ENCODE results near the gene CLPX.
A peak's percentile ranks its signal among the peaks of the same experiment; 100 is the strongest.
"Not testable (repeated sequence)": the region's sequence is repeated elsewhere in the genome, so short reads cannot be mapped to it uniquely, and the experiment has no call there.

The CLPX gene

DNA sequence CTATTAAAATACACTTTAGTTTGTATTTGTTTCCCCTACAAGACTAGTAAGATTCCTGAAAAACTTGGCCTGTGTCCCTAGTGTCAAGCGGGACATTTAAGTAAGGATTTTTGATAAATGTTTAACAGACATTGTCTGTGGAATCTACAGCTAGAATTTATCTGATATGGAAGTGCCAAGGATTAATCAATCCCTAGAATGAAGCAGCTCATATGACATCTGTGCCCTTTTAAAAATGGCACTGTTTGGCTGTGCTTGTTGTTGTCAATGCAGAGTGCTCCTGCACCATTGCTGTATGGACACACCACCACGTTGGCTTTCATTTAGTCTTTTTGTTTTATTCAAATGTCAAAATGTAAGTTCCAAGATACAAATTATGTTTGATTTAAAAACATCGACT lies 37.2 kb downstream of the CLPX start:
- TF ChIP-seq SPI1 (IDR thresholded peaks at IDR 0.05; ENCODE audit: low read depth, low read length) (no peak), TAF1 (IDR thresholded peaks at IDR 0.05; ENCODE audit: low read depth, low read length) (no peak), POLR2AphosphoS5 (IDR thresholded peaks at IDR 0.05; ENCODE audit: low read depth, low read length) (no peak), PAX5 (IDR thresholded peaks at IDR 0.05; ENCODE audit: insufficient read depth, low read length, severe bottlenecking) (no peak), POU2F2 (IDR thresholded peaks at IDR 0.05; ENCODE audit: low read depth, low read length) (no peak), POLR2A (IDR thresholded peaks at IDR 0.05; ENCODE audit: low read depth, low read length) (no peak)
- no peak for FAIRE-seq

DNA sequence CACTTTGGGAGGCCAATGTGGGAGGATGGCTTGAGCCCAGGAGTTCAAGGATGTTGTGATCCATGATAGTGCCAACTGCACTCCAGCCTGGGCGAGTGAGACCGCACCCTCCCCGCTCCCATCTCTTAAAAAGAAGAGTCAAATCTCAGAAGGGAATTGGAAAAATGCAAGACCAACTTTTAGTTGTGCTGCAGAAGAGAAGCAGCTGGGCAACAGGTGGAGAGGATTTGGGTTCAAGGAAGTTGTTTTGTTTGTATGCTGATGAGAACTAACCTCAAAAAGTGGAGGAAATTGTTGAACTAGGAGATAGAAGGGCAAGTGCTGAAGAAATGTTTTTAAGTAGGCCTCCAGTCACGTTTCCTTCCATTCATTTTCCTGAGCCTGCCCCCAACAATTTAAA lies 38.7 kb downstream of the CLPX start:
- FAIRE-seq (no peak), DNase-seq (ENCODE audit: insufficient read length, low spot score) (no peak)
- TF ChIP-seq TAF1 (IDR thresholded peaks at IDR 0.05; ENCODE audit: low read depth, low read length), result no peak
- no peak for TF ChIP-seq PAX5 (IDR thresholded peaks at IDR 0.05; ENCODE audit: insufficient read depth, low read length, severe bottlenecking)
- TF ChIP-seq POLR2A (IDR thresholded peaks at IDR 0.05; ENCODE audit: low read depth, low read length), result no peak
- no peak for TF ChIP-seq POU2F2 (IDR thresholded peaks at IDR 0.05; ENCODE audit: low read depth, low read length)
- TF ChIP-seq SPI1 (IDR thresholded peaks at IDR 0.05; ENCODE audit: low read depth, low read length), result no peak
- no peak for TF ChIP-seq POLR2AphosphoS5 (IDR thresholded peaks at IDR 0.05; ENCODE audit: low read depth, low read length)

More for the DNA sequence above, 37.2 kb downstream of the CLPX start:
- no peak for DNase-seq (ENCODE audit: insufficient read length, low spot score)

DNA sequence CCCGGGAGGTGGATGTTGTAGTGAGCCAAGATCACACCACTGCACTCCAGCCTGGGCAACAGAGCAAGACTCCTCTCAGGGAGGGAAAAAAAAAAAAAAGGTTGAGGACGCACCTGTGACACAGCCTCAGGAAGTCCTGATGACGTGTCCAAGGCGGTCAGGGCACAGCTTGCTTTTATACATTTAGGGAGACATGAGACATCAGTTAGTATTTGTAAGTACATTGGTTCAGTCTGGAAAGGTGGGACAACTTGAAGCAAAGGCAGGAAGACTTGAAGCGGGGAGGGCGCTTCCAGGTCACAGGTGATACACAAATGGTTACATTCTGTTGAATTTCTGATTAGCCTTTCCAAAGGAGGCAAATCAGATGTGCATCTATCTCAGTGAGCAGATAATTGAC lies 46.5 kb downstream of the CLPX start:
- not testable (repeated sequence) for FAIRE-seq; DNase-seq (ENCODE audit: insufficient read length, low spot score)

DNA sequence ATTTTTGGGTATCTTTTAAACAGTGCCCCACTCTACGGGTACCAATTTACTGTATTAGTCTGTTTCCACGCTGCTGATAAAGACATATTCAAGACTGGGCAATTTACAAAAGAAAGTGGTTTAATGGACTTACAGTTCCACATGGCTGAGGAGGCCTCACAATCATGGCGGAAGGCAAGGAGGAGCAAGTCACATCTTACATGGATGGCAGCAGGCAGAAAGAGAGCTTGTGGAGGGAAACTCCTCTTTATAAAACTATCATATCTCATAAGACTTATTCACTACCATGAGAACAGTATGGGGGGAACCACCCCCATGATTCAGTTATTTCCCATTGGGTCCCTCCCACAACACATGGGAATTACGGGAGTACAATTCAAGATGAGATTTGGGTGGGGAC lies 47.2 kb downstream of the CLPX start:
- FAIRE-seq, result not testable (repeated sequence)

DNA sequence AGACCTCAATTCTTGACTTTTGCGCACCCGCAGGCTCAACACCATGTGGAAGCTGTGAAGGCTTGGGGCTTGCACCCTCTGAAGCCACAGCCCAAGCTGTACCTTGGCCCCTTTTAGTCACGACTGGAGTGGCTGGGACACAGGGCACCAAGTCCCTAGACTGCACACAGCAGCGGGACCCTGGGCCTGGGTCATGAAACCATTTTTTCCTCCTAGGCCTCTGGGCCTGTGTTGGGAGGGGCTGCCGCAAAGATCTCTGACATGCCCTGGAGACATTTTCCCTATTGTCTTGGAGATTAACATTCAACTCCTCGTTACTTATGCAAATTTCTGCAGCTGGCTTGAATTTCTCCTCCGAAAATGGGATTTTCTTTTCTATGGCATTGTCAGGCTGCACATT lies 48.1 kb downstream of the CLPX start:
- FAIRE-seq; DNase-seq (ENCODE audit: insufficient read length, low spot score): not testable (repeated sequence)

More for the DNA sequence above, 47.2 kb downstream of the CLPX start:
- DNase-seq (ENCODE audit: insufficient read length, low spot score), result not testable (repeated sequence)

DNA sequence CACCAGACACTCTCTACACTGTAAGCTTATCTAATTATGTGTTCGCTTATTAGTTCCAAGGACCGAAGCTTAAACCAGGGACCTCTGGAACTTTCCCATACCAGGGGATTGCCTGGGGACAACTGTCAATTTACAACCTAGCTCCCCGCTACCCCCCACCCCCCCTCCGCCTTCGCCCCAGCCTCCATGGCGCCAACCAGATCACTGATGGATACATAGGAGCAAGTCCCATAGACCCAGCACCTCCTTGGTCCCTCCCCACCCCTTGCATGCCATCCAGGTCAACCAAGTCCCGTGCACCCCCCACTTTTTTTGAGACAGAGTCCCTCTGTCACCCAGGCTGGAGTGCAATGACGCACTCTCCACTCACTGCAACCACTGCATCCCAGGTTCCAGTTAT lies 50.6 kb downstream of the CLPX start:
- DNase-seq (ENCODE audit: insufficient read length, low spot score), result no peak
- TF ChIP-seq SPI1 (IDR thresholded peaks at IDR 0.05; ENCODE audit: low read depth, low read length) (no peak), POU2F2 (IDR thresholded peaks at IDR 0.05; ENCODE audit: low read depth, low read length) (no peak), POLR2A (IDR thresholded peaks at IDR 0.05; ENCODE audit: low read depth, low read length) (no peak)
- FAIRE-seq, result no peak

DNA sequence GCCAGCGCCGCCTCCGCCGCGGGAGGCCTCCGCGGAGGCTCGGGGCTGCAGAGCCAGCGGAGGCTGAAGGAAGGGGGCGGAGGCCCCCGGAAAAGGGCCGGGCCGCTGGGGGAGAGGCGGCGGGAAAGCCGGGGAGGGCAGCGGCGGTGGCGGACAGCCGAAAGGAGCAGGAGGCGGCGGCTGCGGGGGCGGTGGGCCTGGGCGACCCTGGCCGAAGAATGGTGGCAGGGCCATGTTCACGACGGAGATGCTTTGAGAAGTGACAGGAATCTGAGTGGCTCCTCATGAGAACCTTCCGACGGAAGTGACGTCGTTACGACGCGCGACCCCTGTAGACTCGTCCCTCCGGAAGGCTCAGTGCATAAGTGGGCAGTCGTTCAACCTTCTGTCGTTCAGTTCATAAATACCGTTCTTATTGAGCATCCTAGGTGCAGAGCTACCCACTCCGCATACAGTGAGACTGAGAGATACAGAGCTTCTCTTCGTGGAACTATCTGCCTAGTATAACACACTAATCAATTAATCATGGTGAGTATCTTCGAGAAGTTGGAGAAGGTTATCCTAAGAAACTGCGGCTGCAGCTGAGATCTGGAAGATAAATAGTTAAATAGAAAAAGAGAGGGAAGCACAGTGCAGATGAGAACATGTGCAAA lies 51.5 kb downstream of the CLPX start, which contains the start of gene PDCD7:
Gene PDCD7, minus strand, starts transcription at position 261 of the 653 bp plus-strand sequence. Its CDS starts 27 bp downstream, at position 234.
- TF ChIP-seq TAF1 (IDR thresholded peaks at IDR 0.05; ENCODE audit: low read depth, low read length) (peak; percentile 96), POU2F2 (IDR thresholded peaks at IDR 0.05; ENCODE audit: low read depth, low read length) (peak; percentile 74; the same call in 1 of the 2 replicates), PAX5 (IDR thresholded peaks at IDR 0.05; ENCODE audit: insufficient read depth, low read length, severe bottlenecking) (no peak), SPI1 (IDR thresholded peaks at IDR 0.05; ENCODE audit: low read depth, low read length) (no peak), POLR2AphosphoS5 (IDR thresholded peaks at IDR 0.05; ENCODE audit: low read depth, low read length) (peak; percentile 98), POLR2A (IDR thresholded peaks at IDR 0.05; ENCODE audit: low read depth, low read length) (peak; percentile 97)
- FAIRE-seq, result peak; percentile 98

DNA sequence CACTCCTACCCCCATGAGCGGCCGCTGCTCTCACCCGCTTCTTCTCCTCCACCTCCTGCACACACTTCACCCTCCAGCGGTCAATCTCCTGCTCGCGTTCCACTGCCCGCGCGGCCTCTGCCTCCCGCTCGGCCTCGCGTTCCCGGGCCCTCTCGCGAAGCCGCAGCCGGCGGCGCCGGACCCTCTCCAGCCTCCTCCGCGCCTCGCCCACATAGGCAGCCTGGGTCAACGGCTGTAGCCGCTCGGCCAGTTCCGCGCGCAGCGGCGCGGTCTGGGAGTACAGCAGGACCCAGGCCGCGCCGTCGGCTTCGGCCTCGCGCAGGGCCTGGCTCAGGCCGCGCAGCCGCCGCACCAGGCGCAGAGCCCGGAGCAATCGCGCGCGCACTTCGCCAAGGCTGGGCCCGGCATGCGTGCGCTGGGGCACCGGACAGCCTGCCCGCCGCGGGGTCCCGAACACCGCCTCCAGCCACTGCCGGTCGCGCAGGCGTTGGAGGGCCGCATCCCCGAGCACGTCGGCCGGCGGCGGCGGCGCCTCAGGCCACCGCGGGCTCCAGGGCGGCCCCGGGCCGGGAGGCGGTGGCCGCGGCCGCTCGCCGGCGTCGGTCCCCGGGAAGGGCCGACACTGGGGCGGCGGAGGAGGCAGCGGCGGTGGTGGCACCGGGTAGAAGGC lies 52.1 kb downstream of the CLPX start:
- peak; percentile 33 for FAIRE-seq
- TF ChIP-seq POLR2AphosphoS5 (IDR thresholded peaks at IDR 0.05; ENCODE audit: low read depth, low read length) (0 out of 2 replicates have a peak, but pooled peaks have one; percentile 20), SPI1 (IDR thresholded peaks at IDR 0.05; ENCODE audit: low read depth, low read length) (no peak)
- peak; percentile 66 for DNase-seq (ENCODE audit: insufficient read length, low spot score)

More for the DNA sequence above, 51.5 kb downstream of the CLPX start, which contains the start of gene PDCD7:
- DNase-seq (ENCODE audit: insufficient read length, low spot score), result peak; percentile 93

DNA sequence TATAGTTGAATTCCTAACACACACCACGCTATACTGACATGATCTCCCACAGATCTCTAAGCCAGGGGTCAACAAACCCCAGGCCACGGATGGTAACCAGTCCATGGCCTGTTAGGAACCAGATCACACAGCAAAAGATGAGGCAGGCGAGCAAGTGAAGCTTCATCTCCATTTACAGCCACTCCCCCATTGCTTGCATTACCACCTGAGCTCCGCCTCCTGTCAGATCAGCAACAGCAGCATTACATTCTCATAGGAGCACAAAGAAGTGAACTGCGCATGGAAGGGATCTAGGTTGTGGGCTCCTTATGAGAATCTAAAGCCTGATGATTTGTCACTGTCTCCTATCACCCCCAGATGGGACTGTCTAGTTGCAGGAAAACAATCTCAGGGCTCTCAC lies 54.2 kb downstream of the CLPX start:
- no peak for DNase-seq (ENCODE audit: insufficient read length, low spot score)
- no peak for TF ChIP-seq PAX5 (IDR thresholded peaks at IDR 0.05; ENCODE audit: insufficient read depth, low read length, severe bottlenecking)
- TF ChIP-seq SPI1 (IDR thresholded peaks at IDR 0.05; ENCODE audit: low read depth, low read length), result no peak
- no peak for TF ChIP-seq TAF1 (IDR thresholded peaks at IDR 0.05; ENCODE audit: low read depth, low read length)
- TF ChIP-seq POLR2AphosphoS5 (IDR thresholded peaks at IDR 0.05; ENCODE audit: low read depth, low read length), result no peak
- no peak for TF ChIP-seq POLR2A (IDR thresholded peaks at IDR 0.05; ENCODE audit: low read depth, low read length)
- no peak for TF ChIP-seq POU2F2 (IDR thresholded peaks at IDR 0.05; ENCODE audit: low read depth, low read length)
- no peak for FAIRE-seq

DNA sequence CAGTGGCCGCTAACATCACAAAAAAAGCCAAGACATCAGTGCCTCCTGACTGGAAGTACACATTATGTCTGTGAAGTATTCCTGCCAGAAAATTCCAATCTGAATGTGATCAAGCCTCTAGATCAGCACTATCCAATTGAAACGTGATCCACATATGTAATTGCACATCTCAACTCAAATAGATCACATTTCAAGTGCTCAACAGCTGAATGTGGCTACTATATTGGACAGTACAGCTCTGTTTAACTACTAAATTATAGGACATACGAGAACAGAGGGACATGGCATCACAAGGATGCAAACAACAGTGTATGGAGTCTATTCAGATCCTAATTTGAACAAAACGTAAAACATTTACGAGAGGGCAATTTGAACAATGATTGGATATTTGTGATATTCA lies 69.6 kb downstream of the CLPX start:
- no peak for FAIRE-seq
- TF ChIP-seq PAX5 (IDR thresholded peaks at IDR 0.05; ENCODE audit: insufficient read depth, low read length, severe bottlenecking) (no peak), POLR2A (IDR thresholded peaks at IDR 0.05; ENCODE audit: low read depth, low read length) (no peak), POU2F2 (IDR thresholded peaks at IDR 0.05; ENCODE audit: low read depth, low read length) (no peak), POLR2AphosphoS5 (IDR thresholded peaks at IDR 0.05; ENCODE audit: low read depth, low read length) (no peak), TAF1 (IDR thresholded peaks at IDR 0.05; ENCODE audit: low read depth, low read length) (no peak), SPI1 (IDR thresholded peaks at IDR 0.05; ENCODE audit: low read depth, low read length) (no peak)
- no peak for DNase-seq (ENCODE audit: insufficient read length, low spot score)

DNA sequence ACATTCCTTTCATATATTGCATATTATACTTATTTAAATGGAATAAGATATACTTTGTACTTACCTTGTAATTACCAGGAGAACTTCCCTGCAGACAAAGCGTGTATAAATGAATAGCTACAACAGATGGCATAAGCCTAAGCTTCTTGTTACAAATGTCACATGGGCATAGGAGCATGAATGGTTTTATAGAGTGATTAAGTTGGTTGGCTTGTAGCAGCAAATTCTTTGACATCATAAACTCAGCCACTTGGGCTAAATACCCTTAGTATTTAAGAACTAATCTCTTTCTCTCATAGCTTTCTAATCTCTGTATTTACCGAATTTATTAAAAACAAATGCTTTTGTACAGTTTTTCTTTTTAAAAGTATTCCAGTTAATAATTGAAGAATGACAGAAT lies 70.1 kb downstream of the CLPX start, which contains the start of gene UBAP1L:
Gene UBAP1L, minus strand, starts transcription at position 115 of the 400 bp plus-strand sequence. CDS start 8,985 bp downstream, outside the sequence.
- FAIRE-seq (no peak), DNase-seq (ENCODE audit: insufficient read length, low spot score) (no peak)
- TF ChIP-seq TAF1 (IDR thresholded peaks at IDR 0.05; ENCODE audit: low read depth, low read length), result no peak
- TF ChIP-seq SPI1 (IDR thresholded peaks at IDR 0.05; ENCODE audit: low read depth, low read length), result no peak
- TF ChIP-seq PAX5 (IDR thresholded peaks at IDR 0.05; ENCODE audit: insufficient read depth, low read length, severe bottlenecking), result no peak
- TF ChIP-seq POLR2AphosphoS5 (IDR thresholded peaks at IDR 0.05; ENCODE audit: low read depth, low read length), result no peak

All from GM12891 (cell line).